ENCODE data around the gene MYO1D.

The MYO1D gene

DNA sequence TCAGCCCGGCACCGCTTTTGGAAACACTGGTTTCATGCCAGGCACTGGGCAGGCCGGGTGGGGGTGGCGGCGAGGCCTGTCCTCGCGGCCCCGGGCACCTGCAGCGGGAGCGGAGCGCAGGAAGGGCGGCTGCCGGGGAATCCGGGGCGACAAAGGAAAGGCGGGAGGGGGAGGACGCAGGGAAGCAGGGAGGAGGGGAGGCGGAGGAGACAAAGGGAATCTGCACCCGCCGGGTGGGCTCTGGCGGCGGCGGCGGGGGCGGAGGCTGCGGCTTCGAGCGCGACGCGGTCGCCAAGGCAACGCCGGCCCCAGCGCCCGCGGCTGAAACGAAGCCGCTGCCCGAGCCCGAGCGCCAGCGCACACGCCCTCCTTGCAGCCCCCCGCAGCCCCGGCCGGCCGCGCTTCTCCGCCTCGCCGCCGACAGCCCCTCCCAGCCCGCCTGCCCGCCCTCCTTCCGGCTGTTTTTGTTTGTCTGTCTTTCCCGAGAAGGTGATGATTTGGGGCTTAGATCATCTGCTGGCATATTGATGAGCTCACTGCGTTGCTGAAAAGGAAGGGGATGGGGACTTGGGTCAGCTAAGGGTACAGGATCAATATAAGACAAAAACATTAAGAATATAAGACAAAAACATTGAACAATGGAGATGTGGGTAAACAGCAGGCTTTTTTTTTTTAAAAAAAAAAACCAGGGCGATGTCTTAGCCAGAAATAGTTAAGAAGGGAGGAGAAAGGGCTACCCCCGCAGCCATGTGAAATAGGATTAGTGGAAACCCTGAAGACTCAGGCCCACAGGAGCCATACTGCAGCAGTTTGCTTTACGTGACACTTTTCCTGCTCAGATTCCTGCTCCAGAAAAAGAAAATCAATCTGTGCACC is 357.5 kb downstream of the MYO1D start:
- DNase-seq (ENCODE audit: insufficient read length, low spot score) (peak; percentile 59), FAIRE-seq (peak; percentile 38)

DNA sequence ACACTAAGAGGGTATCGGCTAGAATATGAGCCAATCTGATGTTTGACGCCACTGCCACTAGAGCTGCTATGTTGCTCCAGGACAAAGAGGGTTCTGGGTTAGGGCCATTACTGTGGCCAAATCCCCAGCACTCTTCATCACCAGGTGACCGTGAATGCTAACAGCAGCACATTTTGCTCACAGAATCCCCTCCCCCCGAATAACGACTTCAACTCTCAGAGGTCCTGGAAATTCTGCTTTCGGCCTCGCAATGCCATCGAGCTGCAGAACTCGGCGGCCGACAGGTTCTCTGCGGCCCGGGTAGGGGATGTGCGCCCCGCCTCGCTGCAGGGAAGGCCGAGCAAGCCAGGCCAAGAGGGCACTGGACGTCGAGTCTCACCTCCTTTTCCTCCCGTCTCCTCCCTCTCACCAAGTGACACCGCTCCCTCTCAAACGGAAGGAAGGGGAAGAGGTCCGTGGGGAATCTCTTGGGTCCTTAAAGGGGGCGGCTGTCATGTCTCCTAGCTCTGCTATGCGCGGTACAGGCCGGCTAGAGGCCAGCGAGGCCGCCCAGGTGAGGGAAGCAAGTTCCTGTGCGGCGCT is 358.2 kb downstream of the MYO1D start:
- FAIRE-seq (peak; percentile 16), DNase-seq (ENCODE audit: insufficient read length, low spot score) (no peak)

DNA sequence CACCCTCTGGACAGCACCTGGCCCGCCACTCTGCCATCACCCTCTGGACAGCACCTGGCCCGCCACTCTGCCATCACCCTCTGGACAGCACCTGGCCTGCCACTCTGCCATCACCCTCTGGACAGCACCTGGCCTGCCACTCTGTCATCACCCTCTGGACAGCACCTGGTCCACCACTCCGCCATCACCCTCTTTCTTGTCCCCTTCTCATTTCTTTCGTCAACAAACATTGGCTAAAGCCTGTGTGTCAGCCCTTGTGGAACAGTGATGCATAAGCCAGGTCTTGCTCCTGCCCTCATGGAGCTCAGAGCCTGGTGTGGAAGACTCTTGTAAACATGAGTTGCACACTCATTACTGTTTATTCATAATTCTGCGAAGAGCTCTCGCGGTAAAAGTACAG is 358.9 kb downstream of the MYO1D start:
- no peak for FAIRE-seq
- no peak for DNase-seq (ENCODE audit: insufficient read length, low spot score)

DNA sequence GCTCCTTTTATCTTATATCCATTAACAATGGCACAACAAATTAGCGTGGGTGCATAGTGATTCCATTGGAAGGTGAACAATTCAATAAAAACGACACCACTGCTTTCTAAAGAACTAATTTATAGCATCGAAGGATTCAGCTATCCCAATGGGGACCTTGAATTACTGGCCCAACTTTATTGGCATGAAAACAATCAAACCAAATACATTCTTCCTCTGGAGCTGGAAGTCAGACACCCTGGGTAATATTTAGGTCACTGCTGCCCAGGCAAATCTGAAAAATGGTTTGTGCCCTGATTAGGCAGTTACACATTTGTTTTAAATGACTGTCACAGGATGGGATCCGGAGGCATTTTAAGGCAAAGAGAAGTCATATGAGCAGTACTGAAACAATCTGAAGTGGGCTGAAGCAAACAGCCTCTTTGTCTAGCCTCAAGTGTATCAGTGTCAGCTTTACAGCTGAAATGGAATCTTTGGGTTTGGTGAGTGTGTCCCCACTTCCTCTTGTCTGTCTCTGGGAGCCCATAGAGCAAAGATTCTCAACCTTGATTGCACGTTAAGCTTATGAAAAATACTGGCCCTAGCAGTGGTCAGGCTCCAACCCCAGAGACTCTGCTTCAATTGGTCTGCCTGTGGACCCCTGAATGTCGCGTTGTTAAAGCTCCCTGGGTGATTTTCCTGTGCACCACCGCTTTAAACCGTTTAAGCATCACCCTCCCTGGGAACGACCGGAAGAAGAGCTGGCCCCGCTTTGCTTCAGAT is 359.8 kb downstream of the MYO1D start:
- no peak for FAIRE-seq
- no peak for DNase-seq (ENCODE audit: insufficient read length, low spot score)

DNA sequence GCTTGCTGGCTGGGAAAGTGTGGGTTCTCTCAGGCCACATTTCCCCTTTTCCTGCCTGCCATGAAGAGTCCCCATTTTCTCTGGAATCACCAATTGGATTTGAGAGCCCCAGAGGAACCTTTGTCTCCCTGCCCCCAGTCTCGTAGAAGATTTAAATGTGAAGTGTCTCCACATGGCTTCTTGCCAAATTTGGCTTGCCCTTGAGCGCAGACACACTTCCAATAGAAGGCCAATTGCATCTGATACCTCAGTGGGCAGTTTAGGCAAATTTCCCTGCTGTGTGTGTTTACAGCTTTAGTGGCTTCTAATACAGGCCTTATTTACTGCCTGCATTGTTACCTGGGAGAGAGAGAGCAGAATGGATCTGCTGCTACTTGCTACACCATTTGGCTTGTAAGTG is 360.5 kb downstream of the MYO1D start:
- FAIRE-seq (no peak), DNase-seq (ENCODE audit: insufficient read length, low spot score) (no peak)

DNA sequence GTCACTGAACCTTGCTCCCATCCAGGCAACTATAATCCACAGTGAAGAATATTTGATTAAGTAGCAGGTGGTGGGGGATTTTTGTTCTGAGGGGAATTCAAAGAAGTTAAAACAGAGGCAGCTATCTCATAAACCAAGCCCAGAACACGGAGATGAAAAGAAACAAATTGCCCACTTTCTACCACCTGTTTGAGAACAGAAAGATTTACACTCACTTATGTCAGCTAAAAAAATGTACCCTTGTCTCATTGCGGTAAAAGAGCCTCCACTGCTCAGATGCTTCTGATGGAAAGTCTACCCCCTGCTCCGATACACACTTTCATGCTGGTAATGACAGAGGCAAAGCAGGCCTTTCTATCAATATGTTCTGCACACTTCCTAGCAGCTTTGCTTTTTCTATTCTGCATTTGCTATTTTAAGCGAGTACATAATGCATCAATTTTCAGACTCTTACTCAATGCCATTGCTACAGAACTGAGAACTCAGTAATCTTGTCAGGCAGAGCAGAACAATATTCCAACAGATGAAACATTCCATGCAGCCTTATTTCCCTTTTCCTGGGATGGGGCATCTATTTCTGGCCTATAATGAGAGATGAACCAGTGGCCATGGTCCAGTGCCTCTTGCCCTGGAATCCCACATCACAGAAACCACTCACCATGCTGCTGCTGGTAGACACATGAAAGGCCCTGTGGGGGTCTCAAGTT is 361.1 kb downstream of the MYO1D start:
- no peak for FAIRE-seq
- DNase-seq (ENCODE audit: insufficient read length, low spot score) = no peak

DNA sequence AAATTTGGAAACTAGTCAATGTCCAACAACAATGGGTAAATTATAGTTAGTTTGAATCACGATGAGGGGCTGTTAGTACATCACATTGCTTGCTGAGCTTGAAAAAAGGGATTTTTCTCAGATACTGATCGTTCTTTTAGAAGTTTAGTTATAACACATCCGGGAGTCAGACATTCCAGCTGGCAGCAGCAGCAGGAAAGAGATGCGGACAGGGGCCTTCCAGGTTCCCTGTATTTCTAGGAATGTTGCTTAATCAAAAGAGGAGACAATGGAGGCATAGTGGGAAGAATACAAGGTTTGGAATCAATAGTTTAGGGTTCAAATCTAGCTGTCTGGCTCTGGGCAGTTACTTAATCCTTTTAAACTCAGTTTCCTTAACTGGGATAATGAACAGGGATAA is 362.3 kb downstream of the MYO1D start:
- FAIRE-seq (no peak), DNase-seq (ENCODE audit: insufficient read length, low spot score) (no peak)

DNA sequence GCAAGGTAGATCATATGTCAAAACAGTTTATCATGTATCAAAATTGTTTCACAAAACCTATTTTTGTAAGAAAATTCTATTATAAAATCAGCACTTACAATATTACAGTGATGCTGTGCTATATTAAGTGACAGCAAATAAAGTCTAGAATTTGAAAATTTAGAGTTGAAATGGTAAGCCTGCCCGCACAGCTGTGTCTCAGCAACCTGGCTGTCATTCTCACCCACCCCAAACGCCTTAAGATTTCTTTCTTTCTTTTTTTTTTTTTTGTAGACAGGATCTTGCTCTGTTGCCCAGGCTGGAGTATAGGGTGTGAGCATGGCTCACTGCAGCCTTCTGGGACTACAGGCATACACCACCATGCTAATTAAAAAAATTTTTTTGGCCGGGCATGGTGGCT is 363.3 kb downstream of the MYO1D start:
- FAIRE-seq (no peak), DNase-seq (ENCODE audit: insufficient read length, low spot score) (no peak)

DNA sequence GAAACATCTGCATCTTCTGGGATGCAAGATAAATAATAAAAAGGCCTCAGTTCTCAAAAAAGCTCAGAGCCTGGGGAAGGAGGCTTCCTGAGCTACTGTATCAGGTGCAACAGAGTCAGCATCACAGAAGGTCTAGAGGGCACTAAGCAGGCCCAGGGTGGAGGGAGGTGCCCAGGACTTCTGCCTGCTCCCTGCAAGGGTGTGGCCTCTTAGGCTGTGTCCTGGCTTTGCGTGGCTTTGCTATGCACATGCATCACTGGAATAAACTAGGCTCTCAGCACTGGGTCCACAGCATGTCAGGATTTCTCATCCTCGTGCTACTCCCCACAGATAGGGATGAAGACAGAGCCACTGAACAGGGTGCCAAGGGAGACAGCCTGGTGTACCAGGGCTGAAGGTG is 364.6 kb downstream of the MYO1D start:
- FAIRE-seq (no peak), DNase-seq (ENCODE audit: insufficient read length, low spot score) (no peak)

DNA sequence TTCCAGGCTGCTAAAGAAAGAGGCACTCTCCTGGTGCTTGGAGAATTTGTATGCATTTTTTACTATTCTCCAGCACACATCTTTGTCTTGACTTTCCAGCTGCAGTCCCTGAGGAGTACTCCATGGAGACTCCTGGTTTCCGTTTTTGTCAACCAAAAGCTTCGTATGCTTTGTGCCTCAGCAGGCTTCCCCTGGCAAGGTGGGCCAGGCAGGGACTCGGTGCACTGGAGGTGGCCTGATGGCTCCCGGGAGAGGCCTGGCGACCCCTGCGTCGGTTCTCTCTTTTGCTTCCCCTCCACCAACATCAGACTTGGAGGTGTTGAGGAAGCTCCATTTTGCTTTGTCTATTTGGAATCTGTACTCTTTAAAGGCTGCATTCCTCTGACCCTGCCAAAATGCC is 366.5 kb downstream of the MYO1D start:
- DNase-seq (ENCODE audit: insufficient read length, low spot score) = no peak
- FAIRE-seq = no peak

DNA sequence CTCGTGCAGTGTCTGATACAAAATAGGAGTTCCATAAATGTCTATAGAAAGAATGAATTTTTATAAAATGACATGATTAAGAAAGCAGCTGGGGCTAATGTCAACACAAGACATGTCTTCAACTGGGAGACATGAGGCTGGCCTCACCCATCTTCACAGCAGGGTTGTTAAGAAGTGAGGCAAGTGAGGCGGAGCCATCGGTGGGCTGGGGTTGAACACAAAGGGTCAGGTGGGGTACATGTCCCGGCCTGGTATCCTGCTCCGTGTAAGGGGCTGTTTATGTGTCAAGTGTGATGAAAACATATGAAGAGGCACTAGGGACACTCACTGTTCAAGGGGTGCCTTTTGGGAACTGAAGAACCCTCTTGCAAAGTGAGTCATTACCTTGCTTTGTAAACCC is 368.0 kb downstream of the MYO1D start:
- FAIRE-seq = no peak

DNA sequence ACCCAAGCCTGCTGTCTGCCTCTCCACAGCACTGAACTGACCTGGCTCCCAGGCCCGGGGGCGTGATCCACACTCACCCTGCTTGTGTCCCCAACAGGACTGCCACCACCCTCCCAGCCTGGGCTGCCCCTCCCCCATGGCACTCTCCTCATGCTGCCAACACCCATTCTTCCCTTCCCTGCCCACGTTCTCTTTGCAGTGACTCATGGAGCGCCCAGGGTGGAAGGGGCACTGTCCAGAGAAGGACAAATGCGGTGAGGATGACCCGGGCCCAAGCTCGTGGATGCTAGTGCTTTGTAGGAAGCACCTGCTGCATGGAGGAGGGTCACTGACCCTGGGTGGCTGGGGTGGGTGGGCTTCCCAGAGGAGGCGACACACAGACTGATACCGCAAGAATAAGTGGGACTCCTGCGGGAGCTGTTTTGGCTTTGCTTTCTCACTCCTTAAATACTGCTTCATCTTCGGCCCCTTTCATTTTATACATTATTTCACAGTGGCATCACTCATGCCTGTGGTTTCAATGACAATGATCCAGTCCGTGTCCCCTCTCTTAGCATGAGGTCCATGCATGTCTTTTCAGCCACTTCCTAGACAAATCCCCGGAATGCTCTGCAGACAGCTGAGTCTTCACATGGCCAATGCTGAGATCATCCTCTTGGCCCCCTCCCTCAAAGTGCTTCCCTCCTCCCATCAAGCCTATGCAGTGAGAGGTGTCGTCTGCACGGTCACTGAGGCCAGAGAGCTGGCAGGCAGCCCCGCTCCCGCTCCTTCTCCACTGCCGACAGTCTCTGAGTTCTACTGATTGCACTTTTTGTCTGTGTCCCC is 372.5 kb downstream of the MYO1D start:
- peak; percentile 79 for FAIRE-seq

More for the DNA sequence above, 368.0 kb downstream of the MYO1D start:
- no peak for DNase-seq (ENCODE audit: insufficient read length, low spot score)

DNA sequence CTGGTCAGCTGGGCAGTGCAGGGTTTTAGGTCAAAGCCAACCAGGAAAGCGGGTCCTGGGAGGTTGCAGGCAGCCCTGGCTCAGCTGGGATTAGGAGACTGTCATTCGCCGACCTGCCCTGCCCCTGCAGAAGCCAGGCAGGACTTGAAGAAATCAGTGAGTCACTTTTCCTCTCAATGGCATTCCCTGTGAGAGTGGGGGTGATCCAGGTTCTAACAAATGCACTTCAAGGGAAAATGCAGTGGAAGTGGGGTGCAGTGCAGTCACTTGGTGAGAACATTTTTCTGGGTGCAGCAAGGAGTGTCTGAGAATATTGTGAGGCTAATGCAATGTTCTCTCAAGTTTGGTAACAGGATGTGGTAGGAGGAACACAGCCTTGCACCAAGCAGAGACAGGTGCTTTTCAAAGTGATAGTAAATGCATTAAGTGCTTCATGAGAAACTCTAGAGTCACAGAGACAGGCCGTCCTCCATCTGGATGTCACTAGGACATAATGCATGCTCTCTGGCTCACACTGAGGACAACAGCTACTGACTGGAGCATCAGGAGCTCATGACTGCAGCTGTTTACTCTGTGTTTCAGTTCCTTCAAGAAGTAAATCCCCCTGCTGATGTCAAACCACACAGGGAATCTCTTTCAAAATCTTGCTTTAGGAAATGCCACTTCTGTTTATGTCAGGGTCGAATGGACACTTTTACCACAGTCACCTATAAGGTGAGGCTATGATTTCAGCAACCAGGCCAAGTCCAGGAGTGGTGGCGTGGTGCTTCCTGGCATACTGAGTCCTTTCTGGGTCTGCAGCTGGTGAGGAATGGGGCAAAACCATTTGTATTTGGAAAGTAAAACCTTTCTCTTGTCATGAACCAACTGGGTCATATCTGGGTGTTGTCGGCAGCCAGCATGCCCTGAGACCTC is 373.4 kb downstream of the MYO1D start:
- DNase-seq (ENCODE audit: insufficient read length, low spot score) (no peak), FAIRE-seq (no peak)

More for the DNA sequence above, 372.5 kb downstream of the MYO1D start:
- DNase-seq (ENCODE audit: insufficient read length, low spot score) = no peak

DNA sequence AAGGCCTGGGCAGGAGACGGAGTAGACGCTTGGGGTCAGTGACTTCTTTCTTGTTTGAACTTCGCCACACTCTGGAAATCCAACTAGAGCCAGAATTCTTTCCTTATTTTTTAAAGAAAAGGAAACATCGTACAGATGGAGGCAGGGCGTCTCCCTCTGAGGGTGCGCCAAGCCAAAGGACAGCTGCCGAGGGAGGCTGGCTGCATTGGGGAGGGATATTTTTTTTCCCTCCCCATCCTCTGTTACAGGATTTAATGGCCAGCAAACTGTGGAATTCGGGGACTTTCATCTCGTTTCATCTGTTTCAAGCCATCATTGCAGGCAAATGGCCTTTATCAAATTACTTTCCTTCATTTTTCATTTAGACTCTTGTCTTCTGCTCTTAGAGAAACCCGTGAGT is 374.2 kb downstream of the MYO1D start:
- DNase-seq (ENCODE audit: insufficient read length, low spot score) (no peak), FAIRE-seq (no peak)

DNA sequence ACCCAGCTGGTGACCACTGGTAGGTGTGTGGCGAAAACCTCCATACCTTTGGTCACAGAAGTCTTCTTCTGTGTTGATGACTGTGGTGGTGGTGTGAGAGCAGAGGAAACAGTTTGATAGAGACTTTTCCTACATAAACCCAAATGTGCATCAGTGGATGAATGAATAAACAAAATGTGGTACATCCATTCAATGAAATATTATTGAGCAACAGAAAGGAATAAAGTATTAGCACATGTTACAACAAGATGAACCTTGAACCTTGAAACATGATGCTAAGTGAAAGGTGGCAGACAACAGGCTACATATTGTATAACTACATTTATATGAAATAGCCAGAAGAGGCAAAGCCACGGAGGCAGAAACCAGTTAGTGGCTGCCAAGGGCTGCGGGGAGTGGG is 374.9 kb downstream of the MYO1D start:
- DNase-seq (ENCODE audit: insufficient read length, low spot score) (no peak), FAIRE-seq (no peak)

DNA sequence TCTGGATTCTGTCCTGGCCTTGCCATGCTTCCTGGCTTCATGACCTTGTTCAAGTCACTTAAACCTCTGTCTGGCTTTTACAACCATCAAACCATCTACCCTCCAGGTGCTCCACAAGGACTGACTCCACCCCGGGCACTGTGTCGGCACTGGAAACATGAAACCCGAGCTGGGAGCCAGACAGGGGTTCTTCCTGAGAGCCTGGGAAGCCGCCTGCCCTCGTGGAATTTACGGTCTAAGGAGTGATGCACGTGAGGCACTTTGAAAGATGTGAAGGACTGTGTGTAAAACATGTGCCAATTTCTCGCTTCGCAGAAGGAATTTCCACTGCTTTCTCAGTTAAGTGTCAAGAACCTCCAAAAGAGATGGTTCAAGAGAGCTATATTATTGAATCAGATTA is 378.5 kb downstream of the MYO1D start:
- DNase-seq (ENCODE audit: insufficient read length, low spot score) (no peak), FAIRE-seq (no peak)

DNA sequence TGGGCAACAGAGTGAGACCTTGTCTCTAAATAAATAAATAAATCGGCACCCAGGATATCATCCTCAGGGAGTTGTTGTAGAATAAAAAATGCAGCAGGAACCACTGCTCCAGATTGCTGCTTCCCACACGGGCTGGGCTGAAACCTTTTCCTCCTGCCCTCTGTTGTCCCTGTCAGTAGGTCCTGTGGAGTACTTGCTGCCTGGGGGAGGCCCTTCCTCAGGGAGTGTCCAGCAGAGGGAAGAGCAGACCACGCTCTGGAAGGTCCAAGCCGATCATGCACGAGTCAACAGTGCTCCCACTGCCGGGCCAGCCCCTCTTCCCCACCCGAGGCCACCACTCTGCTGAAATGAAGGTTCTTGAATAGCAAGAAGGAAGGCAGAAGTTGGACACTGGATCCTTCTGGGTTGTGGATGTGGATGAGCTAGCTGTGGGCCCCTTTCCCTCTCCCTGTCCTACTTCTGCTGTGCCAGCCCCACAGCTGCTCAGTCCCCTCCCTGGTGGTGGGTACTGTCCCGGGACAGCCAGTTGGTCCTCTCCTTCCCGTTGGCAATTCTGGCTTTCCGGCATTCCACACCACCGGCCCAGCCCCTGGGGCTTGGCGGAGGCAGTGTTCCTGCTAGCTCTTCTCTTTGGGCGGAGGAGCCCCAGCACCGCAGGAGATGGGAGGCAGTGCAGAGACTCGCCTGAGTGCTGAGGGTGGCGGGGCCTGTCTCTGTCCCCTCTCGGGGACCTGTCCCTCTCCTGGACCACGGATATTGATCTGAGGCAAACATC is 379.3 kb downstream of the MYO1D start:
- DNase-seq (ENCODE audit: insufficient read length, low spot score) = no peak
- FAIRE-seq = no peak

DNA sequence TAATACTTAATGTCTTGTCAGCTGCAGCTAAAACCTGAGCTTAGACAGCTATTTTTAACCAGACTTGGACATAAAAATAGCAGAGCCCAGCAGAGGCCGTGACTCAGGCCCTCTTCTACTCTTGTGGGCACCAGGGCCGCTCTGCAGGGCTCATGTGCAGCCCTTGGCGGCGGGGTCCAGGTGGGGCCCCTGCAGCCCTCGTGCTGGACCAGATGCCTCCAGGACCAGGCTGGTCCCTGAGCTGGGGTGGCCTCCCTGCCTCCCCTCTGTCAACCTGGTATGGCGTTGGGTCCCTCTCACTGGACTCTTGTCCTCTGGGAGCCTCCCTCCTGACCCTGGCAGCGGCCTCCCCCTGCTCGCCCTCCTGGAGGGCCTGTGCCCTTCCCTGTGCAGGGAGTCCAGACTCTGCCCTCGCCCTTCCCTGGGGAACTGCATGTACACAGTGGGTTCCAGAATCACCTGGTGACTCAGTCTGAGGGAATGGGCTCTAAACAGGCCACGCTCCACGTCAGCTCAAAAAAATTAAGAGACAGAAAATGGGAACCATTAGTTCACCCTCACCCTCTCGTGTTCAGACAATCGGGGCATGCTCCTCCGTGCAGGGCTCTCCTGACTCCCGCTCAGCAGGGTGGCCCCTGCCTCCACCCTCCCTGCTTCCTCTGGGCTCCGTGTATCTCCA is 380.4 kb downstream of the MYO1D start:
- peak; percentile 23 for FAIRE-seq
- no peak for DNase-seq (ENCODE audit: insufficient read length, low spot score)

Data from HTR-8/SVneo (cell line).